ENCODE data around the gene SAMD1. TPM values are rescaled to one million over a fixed set of nuclear protein-coding genes. Genes with fewer than 3 reads are reported as not detected.

Gene SAMD1
- total and polyA plus RNA-seq, 11 donors, result 26.7 to 62.6 (median 38.3) TPM

DNA sequence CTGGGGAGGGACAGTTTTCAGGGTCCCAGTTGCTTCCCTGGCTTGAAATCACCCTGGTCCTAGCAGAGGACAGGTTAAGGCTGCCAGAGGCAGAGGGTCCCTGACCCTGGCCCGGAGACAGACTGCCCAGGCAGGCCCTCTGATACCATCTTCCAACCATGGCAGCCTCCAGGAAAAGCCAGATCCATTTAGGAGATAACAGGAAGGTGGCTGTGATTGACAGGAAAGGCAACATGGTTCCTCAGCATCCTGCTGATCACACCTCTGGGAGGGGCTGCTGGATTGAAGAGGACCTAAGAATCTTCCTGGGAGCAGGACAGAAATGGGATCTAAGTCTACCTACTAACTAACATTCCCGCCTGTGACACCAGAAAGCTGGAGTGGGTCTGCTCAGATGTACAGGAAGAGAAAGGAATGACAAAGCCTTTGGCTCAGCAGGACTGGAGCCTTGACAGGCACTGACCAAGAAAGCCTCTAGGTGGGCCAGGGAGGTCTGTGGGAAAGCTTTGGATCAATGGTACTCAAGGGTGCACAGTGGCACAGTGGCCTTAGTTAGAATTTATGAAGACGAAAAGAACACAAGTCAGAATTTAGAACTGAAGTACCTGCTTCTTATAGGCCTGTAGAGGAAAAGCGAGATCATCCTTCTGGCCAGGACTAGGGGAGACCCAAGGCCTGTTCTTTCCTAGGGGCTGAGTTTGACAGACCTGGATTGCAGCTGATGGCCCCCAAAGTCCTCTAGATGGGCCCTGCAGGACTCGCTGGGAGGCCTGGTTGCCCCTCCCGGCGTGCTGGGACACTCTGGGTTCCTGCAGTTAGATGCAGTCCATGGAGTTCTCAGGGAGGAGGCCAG is 29.3 kb upstream of the SAMD1 start:
- Histone ChIP-seq H3K9me3 (no peaks in the 10 kb centered on the region), H3K27me3 (no peaks in the 10 kb centered on the region), H3K4me1 (peaks cover 17 to 45% (median 37%) of the 10 kb centered on the region in 12 donors), H3K4me3 (peak overlapping the region in 5 of 12 donors; percentile 60 to 80 (median 66)), H3K36me3 (no peaks in the 10 kb centered on the region), H3K27ac (peak overlapping the region; percentile 93 to 100 (median 99))
- WGBS, 4 donors, result 85 to 94% (median 90%) methylated on average over 7 of the region's 7 CpGs
- ATAC-seq (no peak), DNase-seq (no peak)
- no peak for TF ChIP-seq POLR2A (IDR thresholded peaks at IDR 0.05)
- TF ChIP-seq, protein P1, sequence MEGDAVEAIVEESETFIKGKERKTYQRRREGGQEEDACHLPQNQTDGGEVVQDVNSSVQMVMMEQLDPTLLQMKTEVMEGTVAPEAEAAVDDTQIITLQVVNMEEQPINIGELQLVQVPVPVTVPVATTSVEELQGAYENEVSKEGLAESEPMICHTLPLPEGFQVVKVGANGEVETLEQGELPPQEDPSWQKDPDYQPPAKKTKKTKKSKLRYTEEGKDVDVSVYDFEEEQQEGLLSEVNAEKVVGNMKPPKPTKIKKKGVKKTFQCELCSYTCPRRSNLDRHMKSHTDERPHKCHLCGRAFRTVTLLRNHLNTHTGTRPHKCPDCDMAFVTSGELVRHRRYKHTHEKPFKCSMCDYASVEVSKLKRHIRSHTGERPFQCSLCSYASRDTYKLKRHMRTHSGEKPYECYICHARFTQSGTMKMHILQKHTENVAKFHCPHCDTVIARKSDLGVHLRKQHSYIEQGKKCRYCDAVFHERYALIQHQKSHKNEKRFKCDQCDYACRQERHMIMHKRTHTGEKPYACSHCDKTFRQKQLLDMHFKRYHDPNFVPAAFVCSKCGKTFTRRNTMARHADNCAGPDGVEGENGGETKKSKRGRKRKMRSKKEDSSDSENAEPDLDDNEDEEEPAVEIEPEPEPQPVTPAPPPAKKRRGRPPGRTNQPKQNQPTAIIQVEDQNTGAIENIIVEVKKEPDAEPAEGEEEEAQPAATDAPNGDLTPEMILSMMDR (IDR thresholded peaks at IDR 0.05), result no peak
- intact Hi-C loops (cut with DNase I), result loop anchor here in 5 of 10 donors (5.0 kb wide), 2 partner anchors 38 to 48 kb away; partner anchors contain the start of gene MISP3 (in 2 of the 5)

DNA sequence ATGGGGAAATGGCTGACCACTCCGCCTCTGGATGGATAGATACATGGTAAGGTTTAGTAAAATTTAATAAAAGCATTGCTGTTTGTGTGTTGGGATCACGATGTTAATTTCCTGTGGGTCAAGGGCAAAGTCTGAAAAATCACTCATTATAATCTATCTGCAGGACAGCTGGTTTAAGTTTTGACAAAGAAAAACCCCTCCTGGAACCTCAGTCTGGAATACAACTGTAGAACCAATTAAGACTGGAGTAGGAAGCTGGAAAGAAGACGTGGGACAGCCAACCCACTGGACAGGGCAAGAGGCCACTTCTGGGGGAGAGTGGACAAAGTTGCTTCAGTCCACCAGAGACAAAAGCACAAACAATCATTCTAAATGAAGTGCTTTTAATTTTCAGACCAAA is 28.6 kb upstream of the SAMD1 start:
- no peaks in the 10 kb centered on the region for H3K36me3 ChIP-seq
- DNase-seq (no peak), ATAC-seq (no peak)
- no peaks in the 10 kb centered on the region for H3K27me3 ChIP-seq
- H3K4me3 ChIP-seq, result peak overlapping the region in 10 of 12 donors; percentile 52 to 91 (median 65)
- H3K4me1 ChIP-seq, result peaks cover 18 to 52% (median 44%) of the 10 kb centered on the region in 12 donors
- H3K27ac ChIP-seq, result peak overlapping the region; percentile 93 to 100 (median 99)
- WGBS, 4 donors, result 34 to 47% (median 38%) methylated on average over 3 of the region's 3 CpGs
- no peaks in the 10 kb centered on the region for H3K9me3 ChIP-seq
- TF ChIP-seq, protein P1 (IDR thresholded peaks at IDR 0.05), result no peak
- TF ChIP-seq POLR2A (IDR thresholded peaks at IDR 0.05), result no peak
- intact Hi-C loops (cut with DNase I), result loop anchor here in 5 of 10 donors (5.0 kb wide), 2 partner anchors 37 to 47 kb away; partner anchors contain the start of gene MISP3 (in 2 of the 5)

DNA sequence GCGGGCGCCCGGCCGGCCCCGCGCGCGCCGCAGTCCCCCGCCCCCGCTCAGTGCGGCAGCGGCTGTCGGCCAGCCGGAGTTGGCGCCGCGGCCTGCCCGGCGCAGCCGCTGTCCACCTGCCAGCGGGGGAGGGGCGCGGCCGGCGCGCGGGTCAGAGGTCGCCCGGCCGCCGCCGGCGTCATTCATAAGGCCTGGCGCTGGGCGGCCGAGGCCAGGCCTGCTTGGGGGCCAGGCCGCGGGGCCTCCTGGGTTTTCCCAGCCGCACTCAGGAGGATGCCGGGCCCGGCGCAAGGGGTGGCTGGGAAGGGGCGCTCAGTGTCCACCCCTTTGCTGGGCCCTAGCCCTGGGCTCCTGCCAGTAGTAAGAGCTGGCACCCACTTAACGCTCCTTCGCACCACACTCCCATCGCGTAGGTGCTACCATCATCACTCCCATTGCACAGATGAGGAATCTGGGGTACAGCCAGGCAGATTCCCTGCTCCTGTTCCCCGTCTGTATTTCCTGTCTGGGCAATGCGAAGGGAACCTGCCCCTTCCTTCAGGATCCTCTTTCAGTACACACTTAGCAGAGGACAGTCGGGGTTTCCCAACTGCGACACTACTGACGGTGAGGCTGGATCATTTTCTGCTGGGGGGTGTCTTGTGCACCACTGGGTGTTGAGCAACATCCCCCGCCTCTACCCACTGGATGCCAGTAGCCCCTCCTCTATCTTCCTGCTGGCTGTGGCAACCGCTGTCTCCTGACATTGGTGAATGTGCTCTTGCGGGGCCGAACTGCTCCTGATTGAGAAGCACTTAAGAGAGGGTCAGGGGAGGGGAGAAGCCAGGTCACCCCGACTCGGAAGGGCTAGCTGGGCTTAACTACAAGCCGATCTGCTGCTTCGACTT is 27.9 kb upstream of the SAMD1 start:
- TF ChIP-seq POLR2A (IDR thresholded peaks at IDR 0.05), result peak in 1 of 2 donors; percentile 65
- TF ChIP-seq, protein P1 (IDR thresholded peaks at IDR 0.05), result no peak
- Histone ChIP-seq H3K4me3 (peak overlapping the region; percentile 40 to 91 (median 63)), H3K27ac (peak overlapping the region; percentile 93 to 100 (median 99)), H3K9me3 (no peaks in the 10 kb centered on the region), H3K27me3 (no peaks in the 10 kb centered on the region), H3K36me3 (no peaks in the 10 kb centered on the region), H3K4me1 (peaks cover 22 to 60% (median 51%) of the 10 kb centered on the region in 12 donors)
- intact Hi-C loops (cut with DNase I), result loop anchor here in 5 of 10 donors (1.0 to 5.0 kb wide), 3 partner anchors 18 to 46 kb away; partner anchors contain the start of genes MISP3 (in 2 of the 5) and ASF1B (in 1 of the 5)
- ATAC-seq (peak; percentile 29 to 62 (median 52)), DNase-seq (peak; percentile 80 to 92 (median 83))
- 2 to 6% (median 3%) methylated on average over 20 to 61 of the region's 61 CpGs for WGBS, 4 donors
